ENCODE measurements around the gene CDH18. TPM values are rescaled to one million over a fixed set of nuclear protein-coding genes. Genes with fewer than 3 reads are reported as not detected.

Gene CDH18
- polyA plus RNA-seq, 1 donor from 2014 or later, result 5.6 TPM

DNA sequence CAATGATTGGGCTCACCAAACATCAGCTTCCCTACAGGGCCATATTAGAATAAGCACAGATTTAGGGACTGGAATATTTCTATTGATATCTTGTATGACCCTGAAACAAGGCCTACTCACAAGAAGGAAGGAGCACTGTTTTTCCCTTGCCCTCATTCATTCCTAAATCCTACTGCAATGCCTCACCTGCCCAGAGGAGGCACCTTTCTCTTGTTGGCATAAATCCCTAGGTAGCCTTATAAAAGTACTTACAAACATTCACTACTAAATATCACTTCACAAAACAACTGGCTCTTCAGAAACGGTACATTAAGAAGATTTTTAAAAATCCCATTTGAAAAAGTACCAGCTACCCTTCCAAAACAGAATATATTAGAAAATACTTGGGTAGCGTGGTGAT lies 449.4 kb downstream of the CDH18 start:
- Histone ChIP-seq H3F3A (ENCODE audit: insufficient read depth, low read length, poor library complexity, severe bottlenecking) (no peaks in the 10 kb centered on the region), H3K36me3 (ENCODE audit: insufficient read depth, low read length) (no peaks in the 10 kb centered on the region), H3K27me3 (ENCODE audit: insufficient read depth, low read depth, low read length) (no peaks in the 10 kb centered on the region), H3K79me2 (replicated peaks; ENCODE audit: insufficient read depth, low read length) (no peaks in the 10 kb centered on the region), H2AFZ (ENCODE audit: low read depth, low read length) (no peak overlapping the region), H3K9ac (ENCODE audit: low read length) (no peak overlapping the region), H4K20me1 (ENCODE audit: insufficient read depth) (no peaks in the 10 kb centered on the region), H3K9me3 (ENCODE audit: low read length) (no peaks in the 10 kb centered on the region), H3K9me2 (ENCODE audit: insufficient read depth, low read length) (no peaks in the 10 kb centered on the region), H3K4me2 (ENCODE audit: low read length) (no peak overlapping the region), H3K4me3 (ENCODE audit: low read length) (no peak overlapping the region), H3K27ac (ENCODE audit: low read length) (no peak overlapping the region)
- no peak for TF ChIP-seq EP300 (conservative IDR thresholded peaks at IDR 0.05; ENCODE audit: poor library complexity, severe bottlenecking)
- TF ChIP-seq MXI1 (conservative IDR thresholded peaks at IDR 0.05; ENCODE audit: poor library complexity, severe bottlenecking), result no peak

DNA sequence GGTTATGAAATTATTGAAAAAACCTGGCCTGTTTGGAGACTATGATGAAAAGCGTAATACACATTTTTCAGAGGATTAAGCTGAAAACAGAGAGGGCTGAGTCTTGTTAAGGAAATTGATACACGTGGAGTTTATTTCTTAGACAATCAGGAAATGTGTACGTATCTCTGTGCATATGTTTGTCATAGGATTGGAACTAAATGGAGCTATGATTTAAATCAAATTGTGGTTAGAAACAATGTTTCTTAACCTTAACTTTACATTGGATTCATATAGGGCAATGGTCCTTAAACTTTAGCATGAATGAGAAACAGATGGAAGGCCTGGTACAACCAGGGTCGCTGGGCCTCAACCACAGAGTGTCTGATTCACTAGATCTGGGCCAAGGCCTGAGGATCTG lies 451.6 kb downstream of the CDH18 start:
- Histone ChIP-seq H3K27ac (ENCODE audit: low read length) (no peak overlapping the region), H3K27me3 (ENCODE audit: insufficient read depth, low read depth, low read length) (no peaks in the 10 kb centered on the region), H3F3A (ENCODE audit: insufficient read depth, low read length, poor library complexity, severe bottlenecking) (no peaks in the 10 kb centered on the region), H3K79me2 (replicated peaks; ENCODE audit: insufficient read depth, low read length) (no peaks in the 10 kb centered on the region), H3K36me3 (ENCODE audit: insufficient read depth, low read length) (no peaks in the 10 kb centered on the region), H3K9me3 (ENCODE audit: low read length) (no peaks in the 10 kb centered on the region), H3K4me3 (ENCODE audit: low read length) (no peak overlapping the region), H2AFZ (ENCODE audit: low read depth, low read length) (no peak overlapping the region), H3K9me2 (ENCODE audit: insufficient read depth, low read length) (no peaks in the 10 kb centered on the region), H3K9ac (ENCODE audit: low read length) (no peak overlapping the region), H3K4me2 (ENCODE audit: low read length) (no peak overlapping the region), H4K20me1 (ENCODE audit: insufficient read depth) (no peaks in the 10 kb centered on the region)
- TF ChIP-seq, protein P1, sequence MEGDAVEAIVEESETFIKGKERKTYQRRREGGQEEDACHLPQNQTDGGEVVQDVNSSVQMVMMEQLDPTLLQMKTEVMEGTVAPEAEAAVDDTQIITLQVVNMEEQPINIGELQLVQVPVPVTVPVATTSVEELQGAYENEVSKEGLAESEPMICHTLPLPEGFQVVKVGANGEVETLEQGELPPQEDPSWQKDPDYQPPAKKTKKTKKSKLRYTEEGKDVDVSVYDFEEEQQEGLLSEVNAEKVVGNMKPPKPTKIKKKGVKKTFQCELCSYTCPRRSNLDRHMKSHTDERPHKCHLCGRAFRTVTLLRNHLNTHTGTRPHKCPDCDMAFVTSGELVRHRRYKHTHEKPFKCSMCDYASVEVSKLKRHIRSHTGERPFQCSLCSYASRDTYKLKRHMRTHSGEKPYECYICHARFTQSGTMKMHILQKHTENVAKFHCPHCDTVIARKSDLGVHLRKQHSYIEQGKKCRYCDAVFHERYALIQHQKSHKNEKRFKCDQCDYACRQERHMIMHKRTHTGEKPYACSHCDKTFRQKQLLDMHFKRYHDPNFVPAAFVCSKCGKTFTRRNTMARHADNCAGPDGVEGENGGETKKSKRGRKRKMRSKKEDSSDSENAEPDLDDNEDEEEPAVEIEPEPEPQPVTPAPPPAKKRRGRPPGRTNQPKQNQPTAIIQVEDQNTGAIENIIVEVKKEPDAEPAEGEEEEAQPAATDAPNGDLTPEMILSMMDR (IDR thresholded peaks at IDR 0.05; ENCODE audit: poor library complexity, severe bottlenecking), result no peak
- TF ChIP-seq RAD21 (conservative IDR thresholded peaks at IDR 0.05) (no peak), TAF1 (IDR thresholded peaks at IDR 0.05; ENCODE audit: low read depth) (no peak), EP300 (conservative IDR thresholded peaks at IDR 0.05; ENCODE audit: poor library complexity, severe bottlenecking) (no peak), MXI1 (conservative IDR thresholded peaks at IDR 0.05; ENCODE audit: poor library complexity, severe bottlenecking) (no peak), POLR2AphosphoS5 (IDR thresholded peaks at IDR 0.05) (no peak), EZH2 (IDR thresholded peaks at IDR 0.05; ENCODE audit: borderline replicate concordance, insufficient read depth, low read length, poor library complexity, severe bottlenecking) (no peak), SMC3 (conservative IDR thresholded peaks at IDR 0.05; ENCODE audit: poor library complexity) (no peak)
- TF ChIP-seq, protein P2, sequence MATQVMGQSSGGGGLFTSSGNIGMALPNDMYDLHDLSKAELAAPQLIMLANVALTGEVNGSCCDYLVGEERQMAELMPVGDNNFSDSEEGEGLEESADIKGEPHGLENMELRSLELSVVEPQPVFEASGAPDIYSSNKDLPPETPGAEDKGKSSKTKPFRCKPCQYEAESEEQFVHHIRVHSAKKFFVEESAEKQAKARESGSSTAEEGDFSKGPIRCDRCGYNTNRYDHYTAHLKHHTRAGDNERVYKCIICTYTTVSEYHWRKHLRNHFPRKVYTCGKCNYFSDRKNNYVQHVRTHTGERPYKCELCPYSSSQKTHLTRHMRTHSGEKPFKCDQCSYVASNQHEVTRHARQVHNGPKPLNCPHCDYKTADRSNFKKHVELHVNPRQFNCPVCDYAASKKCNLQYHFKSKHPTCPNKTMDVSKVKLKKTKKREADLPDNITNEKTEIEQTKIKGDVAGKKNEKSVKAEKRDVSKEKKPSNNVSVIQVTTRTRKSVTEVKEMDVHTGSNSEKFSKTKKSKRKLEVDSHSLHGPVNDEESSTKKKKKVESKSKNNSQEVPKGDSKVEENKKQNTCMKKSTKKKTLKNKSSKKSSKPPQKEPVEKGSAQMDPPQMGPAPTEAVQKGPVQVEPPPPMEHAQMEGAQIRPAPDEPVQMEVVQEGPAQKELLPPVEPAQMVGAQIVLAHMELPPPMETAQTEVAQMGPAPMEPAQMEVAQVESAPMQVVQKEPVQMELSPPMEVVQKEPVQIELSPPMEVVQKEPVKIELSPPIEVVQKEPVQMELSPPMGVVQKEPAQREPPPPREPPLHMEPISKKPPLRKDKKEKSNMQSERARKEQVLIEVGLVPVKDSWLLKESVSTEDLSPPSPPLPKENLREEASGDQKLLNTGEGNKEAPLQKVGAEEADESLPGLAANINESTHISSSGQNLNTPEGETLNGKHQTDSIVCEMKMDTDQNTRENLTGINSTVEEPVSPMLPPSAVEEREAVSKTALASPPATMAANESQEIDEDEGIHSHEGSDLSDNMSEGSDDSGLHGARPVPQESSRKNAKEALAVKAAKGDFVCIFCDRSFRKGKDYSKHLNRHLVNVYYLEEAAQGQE (IDR thresholded peaks at IDR 0.05; ENCODE audit: borderline replicate concordance), result no peak

DNA sequence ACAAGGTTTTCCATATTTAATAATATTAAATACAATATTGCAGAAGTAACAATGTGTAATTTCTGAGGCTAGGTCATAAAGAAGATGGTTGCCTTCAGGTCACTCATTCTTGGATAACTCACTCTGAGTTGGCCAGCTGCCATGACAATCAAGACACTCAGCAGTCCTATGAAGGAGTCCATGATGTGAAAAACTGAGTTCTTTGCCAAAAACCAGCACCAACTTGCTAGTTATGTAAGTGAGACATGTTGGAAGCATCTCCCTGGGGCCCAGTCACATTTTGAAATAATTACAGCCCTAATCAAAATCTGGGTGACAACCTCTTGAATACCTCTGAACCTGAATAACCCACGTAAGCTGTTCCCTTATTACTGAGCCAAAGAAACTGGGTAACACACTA lies 453.2 kb downstream of the CDH18 start:
- H3K9me2 ChIP-seq (ENCODE audit: insufficient read depth, low read length), result no peaks in the 10 kb centered on the region
- H3K27me3 ChIP-seq (ENCODE audit: insufficient read depth, low read depth, low read length), result no peaks in the 10 kb centered on the region
- H4K20me1 ChIP-seq (ENCODE audit: insufficient read depth), result no peaks in the 10 kb centered on the region
- H3K9me3 ChIP-seq (ENCODE audit: low read length), result no peaks in the 10 kb centered on the region
- H2AFZ ChIP-seq (ENCODE audit: low read depth, low read length), result no peak overlapping the region
- no peak overlapping the region for H3K4me3 ChIP-seq (ENCODE audit: low read length)
- no peak overlapping the region for H3K27ac ChIP-seq (ENCODE audit: low read length)
- no peak for TF ChIP-seq TAF1 (IDR thresholded peaks at IDR 0.05; ENCODE audit: low read depth)
- TF ChIP-seq, protein P1 (IDR thresholded peaks at IDR 0.05; ENCODE audit: poor library complexity, severe bottlenecking), result no peak
- TF ChIP-seq, protein P2 (IDR thresholded peaks at IDR 0.05; ENCODE audit: borderline replicate concordance), result no peak
- TF ChIP-seq EZH2 (IDR thresholded peaks at IDR 0.05; ENCODE audit: borderline replicate concordance, insufficient read depth, low read length, poor library complexity, severe bottlenecking), result no peak
- no peak for TF ChIP-seq MXI1 (conservative IDR thresholded peaks at IDR 0.05; ENCODE audit: poor library complexity, severe bottlenecking)
- TF ChIP-seq RAD21 (conservative IDR thresholded peaks at IDR 0.05), result no peak
- TF ChIP-seq EP300 (conservative IDR thresholded peaks at IDR 0.05; ENCODE audit: poor library complexity, severe bottlenecking), result no peak
- TF ChIP-seq SMC3 (conservative IDR thresholded peaks at IDR 0.05; ENCODE audit: poor library complexity), result no peak
- TF ChIP-seq POLR2AphosphoS5 (IDR thresholded peaks at IDR 0.05), result no peak
- H3K79me2 ChIP-seq (replicated peaks; ENCODE audit: insufficient read depth, low read length), result no peaks in the 10 kb centered on the region
- H3F3A ChIP-seq (ENCODE audit: insufficient read depth, low read length, poor library complexity, severe bottlenecking), result no peaks in the 10 kb centered on the region
- no peak overlapping the region for H3K9ac ChIP-seq (ENCODE audit: low read length)
- H3K36me3 ChIP-seq (ENCODE audit: insufficient read depth, low read length), result no peaks in the 10 kb centered on the region
- no peak overlapping the region for H3K4me2 ChIP-seq (ENCODE audit: low read length)

Data from neural cell (in vitro differentiated cells).